NB4 (cell line): ENCODE measurements around the gene TMA7B.

Experiments
- MAX ChIP-seq: IDR thresholded peaks from 2 replicates; pipeline ENCODE4 v1.6.1; 2011; ENCODE audit warnings: low read depth, low read length
- POLR2A ChIP-seq: IDR thresholded peaks from 2 replicates; pipeline ENCODE4 v1.6.1; 2011; ENCODE audit warnings: mild to moderate bottlenecking; ENCODE audit not compliant: insufficient read length; ENCODE audit errors: extremely low read depth
- TF ChIP-seq, protein P1 (sequence below): IDR thresholded peaks from one replicate; pipeline ENCODE4 v1.5.1; 2012; ENCODE audit warnings: low read depth, low read length

GRCh38 chr22:39939830-39940229 lies 20.4 kb upstream of the TMA7B start:
- TF ChIP-seq, protein P1, sequence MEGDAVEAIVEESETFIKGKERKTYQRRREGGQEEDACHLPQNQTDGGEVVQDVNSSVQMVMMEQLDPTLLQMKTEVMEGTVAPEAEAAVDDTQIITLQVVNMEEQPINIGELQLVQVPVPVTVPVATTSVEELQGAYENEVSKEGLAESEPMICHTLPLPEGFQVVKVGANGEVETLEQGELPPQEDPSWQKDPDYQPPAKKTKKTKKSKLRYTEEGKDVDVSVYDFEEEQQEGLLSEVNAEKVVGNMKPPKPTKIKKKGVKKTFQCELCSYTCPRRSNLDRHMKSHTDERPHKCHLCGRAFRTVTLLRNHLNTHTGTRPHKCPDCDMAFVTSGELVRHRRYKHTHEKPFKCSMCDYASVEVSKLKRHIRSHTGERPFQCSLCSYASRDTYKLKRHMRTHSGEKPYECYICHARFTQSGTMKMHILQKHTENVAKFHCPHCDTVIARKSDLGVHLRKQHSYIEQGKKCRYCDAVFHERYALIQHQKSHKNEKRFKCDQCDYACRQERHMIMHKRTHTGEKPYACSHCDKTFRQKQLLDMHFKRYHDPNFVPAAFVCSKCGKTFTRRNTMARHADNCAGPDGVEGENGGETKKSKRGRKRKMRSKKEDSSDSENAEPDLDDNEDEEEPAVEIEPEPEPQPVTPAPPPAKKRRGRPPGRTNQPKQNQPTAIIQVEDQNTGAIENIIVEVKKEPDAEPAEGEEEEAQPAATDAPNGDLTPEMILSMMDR = no peak
- TF ChIP-seq POLR2A (no peak), MAX (no peak)
